ENCODE data around the gene LBX2. TPM values are rescaled to one million over a fixed set of nuclear protein-coding genes. Genes with fewer than 3 reads are reported as not detected.

Gene LBX2
- total and polyA plus RNA-seq, 10 of the 15 experiments (the other 5 are each of a cell fraction or from before 2014, with no cell fraction given): 0.08 to 4.0 (median 0.27) TPM

DNA sequence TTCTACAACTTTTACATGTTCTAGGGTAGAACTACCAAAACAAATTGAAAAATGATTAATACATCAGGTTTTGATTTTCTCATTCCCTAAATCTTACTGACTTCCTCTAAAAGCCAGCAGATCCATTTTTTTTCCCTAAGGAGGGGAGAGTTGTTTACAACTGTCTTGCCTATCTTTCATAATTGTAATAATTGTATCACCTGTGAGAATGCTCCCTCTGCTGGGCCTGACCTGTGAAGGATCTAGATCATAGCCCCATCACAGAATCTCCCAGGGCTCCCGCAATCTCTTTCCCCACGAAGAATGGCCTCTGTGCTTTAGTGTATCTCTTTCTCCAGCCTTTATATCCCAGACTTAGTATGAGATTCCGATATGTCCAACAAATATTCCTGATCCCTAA, 45.2 kb upstream of the LBX2 start (continued):
- TF ChIP-seq, protein P1, sequence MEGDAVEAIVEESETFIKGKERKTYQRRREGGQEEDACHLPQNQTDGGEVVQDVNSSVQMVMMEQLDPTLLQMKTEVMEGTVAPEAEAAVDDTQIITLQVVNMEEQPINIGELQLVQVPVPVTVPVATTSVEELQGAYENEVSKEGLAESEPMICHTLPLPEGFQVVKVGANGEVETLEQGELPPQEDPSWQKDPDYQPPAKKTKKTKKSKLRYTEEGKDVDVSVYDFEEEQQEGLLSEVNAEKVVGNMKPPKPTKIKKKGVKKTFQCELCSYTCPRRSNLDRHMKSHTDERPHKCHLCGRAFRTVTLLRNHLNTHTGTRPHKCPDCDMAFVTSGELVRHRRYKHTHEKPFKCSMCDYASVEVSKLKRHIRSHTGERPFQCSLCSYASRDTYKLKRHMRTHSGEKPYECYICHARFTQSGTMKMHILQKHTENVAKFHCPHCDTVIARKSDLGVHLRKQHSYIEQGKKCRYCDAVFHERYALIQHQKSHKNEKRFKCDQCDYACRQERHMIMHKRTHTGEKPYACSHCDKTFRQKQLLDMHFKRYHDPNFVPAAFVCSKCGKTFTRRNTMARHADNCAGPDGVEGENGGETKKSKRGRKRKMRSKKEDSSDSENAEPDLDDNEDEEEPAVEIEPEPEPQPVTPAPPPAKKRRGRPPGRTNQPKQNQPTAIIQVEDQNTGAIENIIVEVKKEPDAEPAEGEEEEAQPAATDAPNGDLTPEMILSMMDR (IDR thresholded peaks at IDR 0.05 in 2 of 3, conservative IDR thresholded peaks at IDR 0.05 in 1 of 3; ENCODE audit: control insufficient read depth in 2 of 3, extremely low read depth in 1 of 3, insufficient read depth in 1 of 3, low read depth in 3 of 3, low read length in 3 of 3): peak; percentile 33 to 41 (median 39); a peak in 4 of 6 replicates

DNA sequence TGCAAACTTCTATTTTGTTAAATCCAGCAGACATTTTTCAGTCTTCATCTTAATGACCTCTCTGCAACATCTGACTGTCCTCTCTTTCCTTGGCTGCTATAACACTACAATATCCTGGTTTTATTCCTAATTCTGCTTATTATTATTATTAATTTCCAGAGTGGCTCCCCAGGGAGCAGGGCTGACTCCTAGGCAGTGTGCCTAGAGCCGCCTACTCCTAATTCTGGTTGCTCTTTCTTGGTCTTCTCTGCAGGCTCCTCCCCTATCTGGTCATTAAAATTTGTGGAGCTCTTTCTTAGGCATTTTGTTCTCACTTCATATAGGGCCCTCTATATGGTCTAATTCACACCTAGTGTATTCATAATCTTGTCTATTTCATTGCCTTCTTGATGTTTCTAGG, 43.6 kb upstream of the LBX2 start:
- Histone ChIP-seq H3K4me3 (no peak overlapping the region), H3K27me3 (replicated peaks in 1 of 2; ENCODE audit: control insufficient read depth in 2 of 2, insufficient read depth in 2 of 2, low read length in 1 of 2) (no peaks in the 10 kb centered on the region), H3K79me2 (ENCODE audit: control insufficient read depth, insufficient read depth, low read length) (peaks cover 12% of the 10 kb centered on the region), H2AFZ (ENCODE audit: control insufficient read depth, low read depth, low read length) (no peak overlapping the region), H3K4me2 (ENCODE audit: control insufficient read depth, insufficient read depth) (no peak overlapping the region), H3K9me3 (replicated peaks; ENCODE audit: control insufficient read depth, insufficient read depth, low read length) (no peaks in the 10 kb centered on the region), H3K4me1 (ENCODE audit: control insufficient read depth, insufficient read depth, low read length) (peaks cover 23% of the 10 kb centered on the region), H3K36me3 (ENCODE audit: control insufficient read depth in 2 of 2, insufficient read depth in 2 of 2, low read length in 1 of 2) (no peaks in the 10 kb centered on the region; a peak in 3 of 4 replicates), H3K9ac (ENCODE audit: control insufficient read depth, insufficient read depth, low read length) (no peak overlapping the region), H4K20me1 (ENCODE audit: control insufficient read depth, insufficient read depth) (no peaks in the 10 kb centered on the region), H3K27ac (ENCODE audit: control insufficient read depth, insufficient read depth) (no peak overlapping the region)
- CTCF ChIA-PET: interaction anchor here (1.3 to 14.3 kb wide), 4 partner anchors 13 to 61 kb away, joined by 3 to 96 read pairs (median 20); partner anchors contain the start of genes AUP1, CCDC142, DQX1 and HTRA2
- in situ Hi-C loops (cut with MboI): no loop called here
- no peak for DNase-seq (ENCODE audit: low read depth, low spot score)
- RAD21 ChIA-PET (ENCODE audit: unreplicated experiment): interaction anchor here (0.7 to 1.8 kb wide), 4 partner anchors 29 to 607 kb away, joined by 3 to 4 read pairs (median 4); partner anchors contain the start of gene PCGF1
- SMC1A ChIA-PET (ENCODE audit: uncharacterized antibody, unreplicated experiment): interaction anchor here (1.1 to 5.3 kb wide), 2 partner anchors 12 to 43 kb away, joined by 5 to 60 read pairs; no protein-coding TSS in a partner anchor
- TF ChIP-seq POLR2AphosphoS2 (IDR thresholded peaks at IDR 0.05; ENCODE audit: low read depth, low read length): no peak
- FAIRE-seq: no peak
- POLR2A ChIA-PET: interaction anchor here (1.0 to 1.1 kb wide), 2 partner anchors 30 to 37 kb away, joined by 3 read pairs; no protein-coding TSS in a partner anchor
- no TSS peak for BruUV-seq (replicated peaks)
- WGBS (ENCODE audit: insufficient coverage, insufficient replicate concordance, low lambda C conversion rate, missing lambda C conversion rate): 96% methylated on average over 1 of the region's 1 CpG
- intact Hi-C loops (cut with micrococcal nuclease; ENCODE audit: unreplicated experiment): no loop called here
- no peak for ATAC-seq
